Right forelimb (tissue), 1 donor: ENCODE measurements around the gene PEX19.

Experiments used
- DNase-seq: peaks from one replicate; pipeline ENCODE4 v3.0.0-alpha.2; 2018

Gene PEX19

GRCh38 chr1:160237558-160237957 lies 47.4 kb downstream of the PEX19 start:
- DNase-seq: no peak

GRCh38 chr1:160236806-160237205 lies 48.1 kb downstream of the PEX19 start:
- DNase-seq: no peak

- no peak for DNase-seq
These were observed 52.0 kb downstream of the PEX19 start for GRCh38 chr1:160232911-160233310.

- no peak for DNase-seq
These were observed 56.5 kb downstream of the PEX19 start for GRCh38 chr1:160228431-160228830.

GRCh38 chr1:160227561-160227960 lies 57.4 kb downstream of the PEX19 start:
- no peak for DNase-seq

- no peak for DNase-seq
These were observed 57.9 kb downstream of the PEX19 start for GRCh38 chr1:160227034-160227433.
